Ovary (tissue), 3 donors: ENCODE measurements around the gene DOK6.

Source experiments
- EP300 ChIP-seq: sonication (generic); formaldehyde crosslinking; IDR thresholded peaks from one replicate; pipeline ENCODE4 v1.6.1; 2017; ENCODE audit warnings: antibody characterized with exemption
- POLR2A ChIP-seq: fragments of 450-650 bp; IDR thresholded peaks from one replicate; pipeline ENCODE4 v1.6.1; 2017; ENCODE audit warnings: antibody characterized with exemption, mild to moderate bottlenecking, moderate library complexity
- TF ChIP-seq, protein P1 (sequence below), 3 donors: fragments of 450-650 bp in 2 of 3; fragments of 200-600 bp in 1 of 3; IDR thresholded peaks; one replicate each; pipeline versions ENCODE4 v1.5.1 to v1.8.0; 2016 to 2022; ENCODE audit warnings: antibody characterized with exemption in 3 of 3, mild to moderate bottlenecking in 1 of 3
- donor health status: DM: no; HTN: no; CAD: no.

DNA sequence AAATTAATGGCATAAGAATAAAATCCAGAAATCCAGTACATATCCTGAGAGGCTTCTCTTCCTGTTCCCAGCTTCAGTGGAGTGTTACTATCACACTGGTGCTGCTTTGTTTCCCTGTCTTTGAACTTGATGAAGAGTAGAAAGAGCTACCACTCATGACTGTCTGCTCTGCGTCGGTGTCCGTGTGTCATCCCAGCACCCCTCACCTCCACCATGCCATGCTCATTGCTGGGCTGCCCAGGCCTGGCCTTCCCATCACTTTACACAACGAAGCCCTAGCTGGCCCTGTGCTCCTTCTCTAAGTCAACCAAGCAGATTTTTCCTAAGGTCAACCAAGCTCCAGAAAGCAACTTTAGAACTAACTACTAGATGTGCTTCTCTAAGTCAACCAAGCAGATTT is 215.4 kb downstream of the DOK6 start:
- TF ChIP-seq, protein P1, sequence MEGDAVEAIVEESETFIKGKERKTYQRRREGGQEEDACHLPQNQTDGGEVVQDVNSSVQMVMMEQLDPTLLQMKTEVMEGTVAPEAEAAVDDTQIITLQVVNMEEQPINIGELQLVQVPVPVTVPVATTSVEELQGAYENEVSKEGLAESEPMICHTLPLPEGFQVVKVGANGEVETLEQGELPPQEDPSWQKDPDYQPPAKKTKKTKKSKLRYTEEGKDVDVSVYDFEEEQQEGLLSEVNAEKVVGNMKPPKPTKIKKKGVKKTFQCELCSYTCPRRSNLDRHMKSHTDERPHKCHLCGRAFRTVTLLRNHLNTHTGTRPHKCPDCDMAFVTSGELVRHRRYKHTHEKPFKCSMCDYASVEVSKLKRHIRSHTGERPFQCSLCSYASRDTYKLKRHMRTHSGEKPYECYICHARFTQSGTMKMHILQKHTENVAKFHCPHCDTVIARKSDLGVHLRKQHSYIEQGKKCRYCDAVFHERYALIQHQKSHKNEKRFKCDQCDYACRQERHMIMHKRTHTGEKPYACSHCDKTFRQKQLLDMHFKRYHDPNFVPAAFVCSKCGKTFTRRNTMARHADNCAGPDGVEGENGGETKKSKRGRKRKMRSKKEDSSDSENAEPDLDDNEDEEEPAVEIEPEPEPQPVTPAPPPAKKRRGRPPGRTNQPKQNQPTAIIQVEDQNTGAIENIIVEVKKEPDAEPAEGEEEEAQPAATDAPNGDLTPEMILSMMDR (IDR thresholded peaks at IDR 0.05), result no peak
- TF ChIP-seq POLR2A, result no peak
- no peak for TF ChIP-seq EP300
